Neutrophil (primary cell): ENCODE measurements around the gene HEBP2.

Source experiments
- H3K27ac ChIP-seq: fragments of 200-600 bp; sonication (generic); 2 replicates; pipeline ENCODE4 v1.5.1; 2016; ENCODE audit warnings: mild to moderate bottlenecking, moderate library complexity
- H3K27me3 ChIP-seq: fragments of 200-600 bp; sonication (generic); 2 replicates; pipeline ENCODE4 v1.6.0; 2016; ENCODE audit warnings: mild to moderate bottlenecking
- H3K36me3 ChIP-seq: fragments of 200-600 bp; sonication (generic); 2 replicates; pipeline ENCODE4 v1.5.1; 2017
- H3K4me1 ChIP-seq, 2 experiments: fragments of 200-600 bp in 1 of 2; sonication (generic) in 1 of 2; 1 replicate in 1 of 2; 2 replicates in 1 of 2; pipeline versions ENCODE4 v1.5.1 to v1.6.1; 2013 to 2016; ENCODE audit warnings: low read depth in 1 of 2, low read length in 1 of 2, mild to moderate bottlenecking in 1 of 2, moderate library complexity in 1 of 2; ENCODE audit not compliant: control insufficient read depth in 1 of 2, insufficient read depth in 1 of 2
- H3K4me3 ChIP-seq, 2 experiments: fragments of 200-600 bp in 1 of 2; sonication (generic) in 1 of 2; 1 replicate in 1 of 2; 2 replicates in 1 of 2; pipeline ENCODE4 v1.5.1; 2013 to 2016; ENCODE audit warnings: low read depth in 1 of 2, low read length in 1 of 2, mild to moderate bottlenecking in 1 of 2, moderate library complexity in 1 of 2
- H3K9me3 ChIP-seq: fragments of 200-600 bp; sonication (generic); 2 replicates; pipeline ENCODE4 v1.5.1; 2016
- CTCF ChIP-seq: fragments of 200-600 bp; sonication (generic); IDR thresholded peaks from 2 replicates; pipeline ENCODE4 v1.5.1; 2016; ENCODE audit warnings: antibody characterized with exemption

HEBP2 gene

GRCh38 chr6:138405816-138406413 is 1.9 kb downstream of the HEBP2 start:
- Histone ChIP-seq H3K9me3 (no peaks in the 10 kb centered on the region), H3K36me3 (peaks cover 54% of the 10 kb centered on the region), H3K27me3 (peaks cover 8% of the 10 kb centered on the region), H3K4me3 (peak overlapping the region in 1 of 2 experiments; percentile 80), H3K27ac (no peak overlapping the region), H3K4me1 (peaks cover 40 to 42% of the 10 kb centered on the region in 2 experiments)
- no peak for TF ChIP-seq CTCF

GRCh38 chr6:138406443-138406842 is 2.4 kb downstream of the HEBP2 start:
- Histone ChIP-seq H3K9me3 (no peaks in the 10 kb centered on the region), H3K27me3 (peaks cover 8% of the 10 kb centered on the region), H3K4me3 (no peak overlapping the region), H3K4me1 (peaks cover 44 to 47% of the 10 kb centered on the region in 2 experiments), H3K27ac (no peak overlapping the region), H3K36me3 (peaks cover 59% of the 10 kb centered on the region)
- TF ChIP-seq CTCF = no peak

GRCh38 chr6:138410048-138410735 is 6.2 kb downstream of the HEBP2 start:
- Histone ChIP-seq H3K27ac (peak overlapping the region; percentile 65), H3K4me3 (no peak overlapping the region), H3K27me3 (no peaks in the 10 kb centered on the region), H3K4me1 (peaks cover 32 to 33% of the 10 kb centered on the region in 2 experiments), H3K36me3 (peaks cover 96% of the 10 kb centered on the region), H3K9me3 (no peaks in the 10 kb centered on the region)
- TF ChIP-seq CTCF = no peak

- no peak for TF ChIP-seq CTCF
- H3K4me3 ChIP-seq = no peak overlapping the region
- no peaks in the 10 kb centered on the region for H3K27me3 ChIP-seq
- peak overlapping the region; percentile 39 for H3K27ac ChIP-seq
- no peaks in the 10 kb centered on the region for H3K9me3 ChIP-seq
- peaks cover 22 to 23% of the 10 kb centered on the region in 2 experiments for H3K4me1 ChIP-seq
- H3K36me3 ChIP-seq = peaks cover 96% of the 10 kb centered on the region
These were observed 7.2 kb downstream of the HEBP2 start for GRCh38 chr6:138410972-138411880.

- no peaks in the 10 kb centered on the region for H3K9me3 ChIP-seq
- peaks cover 12 to 13% of the 10 kb centered on the region in 2 experiments for H3K4me1 ChIP-seq
- no peak overlapping the region for H3K4me3 ChIP-seq
- no peak overlapping the region for H3K27ac ChIP-seq
- no peaks in the 10 kb centered on the region for H3K27me3 ChIP-seq
- TF ChIP-seq CTCF = no peak
- peaks cover 96% of the 10 kb centered on the region for H3K36me3 ChIP-seq
These were observed 11.1 kb downstream of the HEBP2 start for GRCh38 chr6:138415125-138415524.
